Coronary artery (tissue), 2 donors: ENCODE measurements around the gene STIMATE.

ENCODE experiments used
- DNase-seq: peaks from one replicate; pipeline ENCODE4 v3.0.0-alpha.2; 2017; ENCODE audit warnings: low spot score
- H3K27ac ChIP-seq, 2 donors: fragments of 200-600 bp; sonication (generic); one replicate each; pipeline ENCODE4 v1.5.1; 2016 to 2019
- H3K4me3 ChIP-seq: fragments of 200-600 bp; sonication (generic); 2 replicates; pipeline ENCODE4 v1.5.1; 2016; ENCODE audit warnings: mild to moderate bottlenecking, moderate library complexity
- CTCF ChIP-seq: fragments of 200-600 bp; sonication (generic); IDR thresholded peaks from one replicate; pipeline ENCODE4 v1.5.1; 2019; ENCODE audit warnings: antibody characterized with exemption

Gene STIMATE

GRCh38 chr3:52787246-52787645 is 110.1 kb downstream of the STIMATE start:
- no peak overlapping the region for H3K4me3 ChIP-seq
- H3K27ac ChIP-seq = peak overlapping the region in 1 of 2 donors; percentile 47
- DNase-seq = no peak
- TF ChIP-seq CTCF = no peak
